Urinary bladder (tissue), 4 donors: ENCODE measurements around the gene SESN2. TPM values are rescaled to one million over a fixed set of nuclear protein-coding genes. Genes with fewer than 3 reads are reported as not detected.

Experiments
- DNase-seq: peaks from one replicate; pipeline ENCODE4 v3.0.0-alpha.2; 2015; ENCODE audit errors: extremely low spot score
- H3K27ac ChIP-seq: one replicate; pipeline ENCODE4 v1.5.1; 2013; ENCODE audit warnings: low read depth, mild to moderate bottlenecking, moderate library complexity
- H3K36me3 ChIP-seq: one replicate; pipeline ENCODE4 v1.6.1; 2013; ENCODE audit warnings: mild to moderate bottlenecking, moderate library complexity; ENCODE audit not compliant: insufficient read depth
- H3K4me1 ChIP-seq: one replicate; pipeline ENCODE4 v1.6.1; 2013; ENCODE audit warnings: mild to moderate bottlenecking, moderate library complexity; ENCODE audit not compliant: insufficient read depth
- H3K4me3 ChIP-seq: one replicate; pipeline ENCODE4 v1.5.1; 2013; ENCODE audit warnings: low read depth, low read length
- WGBS: extraction: QIAGEN DNeasy Blood & Tissue Kit; methylation state at CpG from one replicate; pipeline ENCODE4 v1.1.7; 2013; 5-methylcytosine and 5-hydroxymethylcytosine counted together
- polyA plus RNA-seq: library from polyadenylated mRNA; stranded (reverse); fragments of 200-250 nt; gene quantifications from one replicate; pipeline ENCODE4 v1.2.3, GENCODE V29; 2013
- total RNA-seq: library from RNA; depleted of rRNA; stranded (reverse); fragments of >200 nt; gene quantifications from one replicate; pipeline ENCODE4 v1.2.3, GENCODE V29; 2014
- donor health status: healthy with polysubstance abuse.
- donor health status: healthy.

The SESN2 gene
- total and polyA plus RNA-seq, 2 donors, result 3.1 to 9.9 TPM

- Histone ChIP-seq H3K4me3 (no peak overlapping the region), H3K36me3 (no peaks in the 10 kb centered on the region), H3K4me1 (no peaks in the 10 kb centered on the region), H3K27ac (no peak overlapping the region)
- no peak for DNase-seq
- 79% methylated on average over 2 of the region's 2 CpGs for WGBS
Observed at GRCh38 chr1:28243685-28244311, 15.5 kb upstream of the SESN2 start.

DNA sequence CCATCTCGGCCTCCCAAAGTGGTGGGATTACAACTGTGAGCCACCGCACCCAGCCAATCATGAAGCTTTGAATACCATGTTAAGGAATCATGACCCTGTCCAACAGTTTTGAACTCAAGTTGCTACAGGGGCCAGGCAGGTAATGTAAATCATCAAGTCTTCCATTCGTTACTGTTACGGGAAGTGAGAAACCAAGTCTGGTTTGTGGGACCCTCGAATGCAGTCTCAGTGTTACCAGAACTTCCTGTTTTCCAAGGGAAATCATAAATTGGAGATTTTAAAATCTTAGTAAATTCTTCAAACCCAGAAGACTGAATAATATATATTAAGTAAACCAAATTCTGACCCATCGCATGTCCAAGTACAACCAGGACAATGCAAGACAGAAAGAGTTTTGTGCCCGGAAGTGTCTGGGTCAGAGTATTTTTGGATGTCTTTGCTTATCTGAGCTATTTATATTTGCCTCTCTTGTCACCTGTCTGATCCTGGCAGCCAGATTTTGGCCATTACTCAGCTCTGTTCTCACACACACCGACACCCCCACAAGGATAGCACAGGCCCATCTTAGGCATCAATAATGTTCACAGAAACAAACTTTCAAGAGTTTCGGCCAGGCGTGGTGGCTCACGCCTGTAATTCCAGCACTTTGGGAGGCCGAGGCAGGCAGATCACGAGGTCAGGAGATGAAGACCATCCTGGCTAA is 14.6 kb upstream of the SESN2 start:
- Histone ChIP-seq H3K36me3 (no peaks in the 10 kb centered on the region), H3K27ac (no peak overlapping the region), H3K4me1 (no peaks in the 10 kb centered on the region), H3K4me3 (no peak overlapping the region)
- DNase-seq, result no peak
- WGBS, result 89% methylated on average over 13 of the region's 13 CpGs

GRCh38 chr1:28246427-28246832 is 12.9 kb upstream of the SESN2 start:
- Histone ChIP-seq H3K4me3 (peak overlapping the region; percentile 30), H3K27ac (no peak overlapping the region), H3K4me1 (no peaks in the 10 kb centered on the region), H3K36me3 (no peaks in the 10 kb centered on the region)
- WGBS, result 43% methylated on average over 11 of the region's 11 CpGs
- no peak for DNase-seq

- H3K4me3 ChIP-seq, result no peak overlapping the region
- no peaks in the 10 kb centered on the region for H3K36me3 ChIP-seq
- H3K4me1 ChIP-seq, result no peaks in the 10 kb centered on the region
- DNase-seq, result no peak
- 63% methylated on average over 11 of the region's 11 CpGs for WGBS
- no peak overlapping the region for H3K27ac ChIP-seq
Observed at GRCh38 chr1:28247612-28248272, 11.6 kb upstream of the SESN2 start.

DNA sequence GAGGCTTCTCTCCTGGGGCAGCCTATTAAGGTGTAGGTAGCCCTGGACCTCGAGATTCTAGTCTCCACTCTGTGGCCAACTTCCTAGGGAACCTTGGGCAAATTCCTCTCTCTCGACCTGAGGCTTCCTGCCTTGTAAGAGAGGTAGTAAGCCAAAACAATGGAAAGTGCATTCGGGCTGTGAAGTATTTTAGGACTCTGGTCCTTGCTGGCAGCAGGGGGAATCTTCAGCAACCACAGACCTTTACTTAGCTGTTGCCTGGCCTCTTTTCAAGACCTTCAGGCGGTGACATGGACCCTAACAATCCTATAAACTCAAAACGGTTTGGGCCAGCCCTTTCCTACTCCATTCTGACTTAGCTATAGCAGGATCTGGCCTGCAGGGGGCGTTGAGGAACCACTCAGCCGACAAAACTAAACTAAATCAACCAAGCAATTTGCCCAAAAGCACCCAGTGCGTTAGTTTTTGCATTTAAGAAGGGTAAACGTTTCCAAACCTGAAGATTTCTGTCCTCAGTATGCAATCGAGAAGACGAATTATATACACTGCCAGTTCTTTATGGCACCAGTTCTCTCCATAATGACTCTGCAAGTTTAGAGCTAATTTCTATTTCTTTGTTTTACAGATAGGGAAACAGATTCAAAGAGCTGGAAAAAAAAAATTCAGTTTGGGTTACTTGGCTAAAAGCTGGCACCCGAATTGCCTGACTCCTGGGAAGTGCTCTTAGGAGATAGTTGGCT is 10.9 kb upstream of the SESN2 start:
- Histone ChIP-seq H3K4me1 (no peaks in the 10 kb centered on the region), H3K27ac (no peak overlapping the region)

DNA sequence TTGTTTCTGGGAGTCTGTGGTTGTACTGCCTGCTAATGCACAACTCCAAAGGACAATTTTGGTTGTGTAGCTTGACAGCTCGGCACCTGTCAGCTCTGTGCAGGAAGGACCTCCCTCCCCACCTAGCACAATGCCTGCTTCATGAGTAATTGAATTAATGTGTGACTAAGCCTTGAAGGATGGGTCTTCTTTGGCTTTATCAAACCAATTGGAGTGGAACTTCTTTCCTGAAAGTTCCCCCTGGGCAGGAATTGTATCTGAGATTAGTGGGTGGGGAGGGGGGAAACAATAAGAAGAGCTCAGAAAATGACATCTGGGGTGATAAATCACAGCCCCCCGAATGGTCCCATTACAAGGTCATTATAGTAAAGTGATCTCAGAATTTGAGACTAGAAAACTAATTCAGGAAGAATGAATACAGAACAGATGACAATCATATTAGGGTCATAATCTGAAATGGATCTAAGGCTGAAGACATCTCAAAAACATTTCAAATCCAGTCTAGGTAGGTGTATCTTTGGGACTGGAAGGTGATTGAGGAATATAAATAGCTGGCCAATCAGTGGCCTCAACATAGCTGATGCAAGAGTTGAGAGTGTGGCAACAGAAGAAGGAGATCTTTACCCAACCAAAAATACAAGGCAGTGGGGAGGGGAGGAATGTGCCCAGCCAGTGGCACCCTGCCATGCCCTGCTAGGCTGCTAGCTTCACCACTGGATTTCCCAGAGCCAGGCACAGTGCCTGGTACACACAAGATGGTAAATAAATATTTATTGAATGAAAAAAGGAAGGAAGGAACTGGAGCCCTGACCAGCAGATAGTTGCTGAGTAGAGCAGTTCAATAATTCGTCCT is 10.1 kb upstream of the SESN2 start:
- no peak for DNase-seq
- H3K36me3 ChIP-seq, result no peaks in the 10 kb centered on the region
- H3K4me1 ChIP-seq, result no peaks in the 10 kb centered on the region
- WGBS, result 33% methylated on average over 3 of the region's 3 CpGs
- H3K27ac ChIP-seq, result no peak overlapping the region
- H3K4me3 ChIP-seq, result no peak overlapping the region

More for the DNA sequence above, 10.9 kb upstream of the SESN2 start:
- H3K4me3 ChIP-seq, result no peak overlapping the region
- no peak for DNase-seq
- no peaks in the 10 kb centered on the region for H3K36me3 ChIP-seq
- WGBS, result 6% methylated on average over 12 of the region's 12 CpGs

- H3K27ac ChIP-seq, result no peak overlapping the region
- no peaks in the 10 kb centered on the region for H3K36me3 ChIP-seq
- no peak for DNase-seq
- 60% methylated on average over 4 of the region's 4 CpGs for WGBS
- H3K4me3 ChIP-seq, result no peak overlapping the region
- no peaks in the 10 kb centered on the region for H3K4me1 ChIP-seq
Observed at GRCh38 chr1:28249866-28250295, 9.4 kb upstream of the SESN2 start.

GRCh38 chr1:28256197-28256827 is 3.0 kb upstream of the SESN2 start:
- H3K4me3 ChIP-seq, result no peak overlapping the region
- 79% methylated on average over 6 of the region's 6 CpGs for WGBS
- DNase-seq, result no peak
- H3K27ac ChIP-seq, result no peak overlapping the region
- H3K36me3 ChIP-seq, result no peaks in the 10 kb centered on the region
- H3K4me1 ChIP-seq, result no peaks in the 10 kb centered on the region

DNA sequence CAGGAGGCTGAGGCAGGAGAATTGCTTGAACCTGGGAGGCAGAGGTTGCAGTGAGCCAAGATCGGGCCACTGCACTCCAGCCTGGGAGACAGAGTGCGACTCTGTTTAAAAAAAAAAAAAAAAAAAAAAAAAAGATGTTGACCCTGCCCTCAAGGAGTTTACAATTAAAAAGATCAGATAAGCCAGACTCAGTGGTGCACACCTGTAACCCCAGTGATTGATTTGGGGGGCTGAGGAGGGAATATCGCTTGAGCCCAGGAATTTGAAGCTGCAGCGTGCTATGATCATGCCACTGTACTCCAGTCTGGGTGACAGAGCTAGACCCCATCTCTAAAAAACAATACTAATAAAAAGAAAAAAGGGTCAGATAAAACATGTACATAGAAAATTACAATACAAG is 1.6 kb upstream of the SESN2 start:
- Histone ChIP-seq H3K27ac (no peak overlapping the region), H3K36me3 (no peaks in the 10 kb centered on the region), H3K4me3 (no peak overlapping the region), H3K4me1 (no peaks in the 10 kb centered on the region)
- WGBS, result 95% methylated on average over 4 of the region's 4 CpGs
- DNase-seq, result no peak

GRCh38 chr1:28258628-28259251 is 578 bp upstream of the SESN2 start:
- H3K36me3 ChIP-seq, result no peaks in the 10 kb centered on the region
- no peak overlapping the region for H3K27ac ChIP-seq
- H3K4me3 ChIP-seq, result no peak overlapping the region
- whole genome bisulfite sequencing, result 8% methylated on average over 12 of the region's 12 CpGs
- DNase-seq, result no peak
- no peaks in the 10 kb centered on the region for H3K4me1 ChIP-seq

GRCh38 chr1:28259934-28260802 is 850 bp downstream of the SESN2 start:
- WGBS, result under 1% methylated on average over 65 of the region's 66 CpGs
- peak overlapping the region; percentile 63 for H3K27ac ChIP-seq
- H3K4me1 ChIP-seq, result no peaks in the 10 kb centered on the region
- H3K4me3 ChIP-seq, result peak overlapping the region; percentile 94
- H3K36me3 ChIP-seq, result no peaks in the 10 kb centered on the region
- DNase-seq, result no peak

GRCh38 chr1:28260803-28261174 is 1.5 kb downstream of the SESN2 start:
- 47% methylated on average over 7 of the region's 7 CpGs for WGBS
- H3K36me3 ChIP-seq, result no peaks in the 10 kb centered on the region
- H3K4me3 ChIP-seq, result peak overlapping the region; percentile 94
- no peak overlapping the region for H3K27ac ChIP-seq
- DNase-seq, result no peak
- H3K4me1 ChIP-seq, result no peaks in the 10 kb centered on the region
